ENCODE data around the gene CLEC10A. TPM values are rescaled to one million over a fixed set of nuclear protein-coding genes. Genes with fewer than 3 reads are reported as not detected.
"Not testable (repeated sequence)": the region's sequence is repeated elsewhere in the genome, so short reads cannot be mapped to it uniquely, and the experiment has no call there.

The CLEC10A gene
- total RNA-seq, 4 donors from 2014 or later: 1.5 to 3.5 TPM; not detected in 2

DNA sequence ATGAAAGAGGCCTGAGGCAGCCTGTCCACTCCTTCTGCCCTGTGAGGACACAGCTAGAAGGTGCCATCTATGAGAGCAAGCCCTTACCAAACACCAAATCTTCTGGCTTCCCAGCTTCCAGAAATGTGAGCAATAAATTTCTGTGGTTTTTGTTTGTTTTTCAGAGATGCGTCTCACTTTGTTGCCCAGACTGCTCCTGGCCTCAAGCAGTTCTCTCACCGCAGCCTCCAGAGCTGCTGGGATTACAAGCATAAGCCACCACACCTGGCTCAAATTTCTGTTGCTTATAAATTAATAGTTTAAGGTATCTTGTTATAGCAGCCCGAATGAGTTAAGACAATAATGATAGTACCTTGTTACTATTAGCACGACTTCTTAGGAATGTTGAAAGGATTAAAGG, 23.7 kb downstream of the CLEC10A start:
- intact Hi-C loops (cut with DNase I; ENCODE audit: low total_unique reads): loop anchor here (10.0 kb wide), 1 partner anchor 238 kb away; the partner anchor contains the start of gene YBX2
- no peak for DNase-seq
- no peaks in the 10 kb centered on the region for H3K9me3 ChIP-seq
- TF ChIP-seq, protein P1, sequence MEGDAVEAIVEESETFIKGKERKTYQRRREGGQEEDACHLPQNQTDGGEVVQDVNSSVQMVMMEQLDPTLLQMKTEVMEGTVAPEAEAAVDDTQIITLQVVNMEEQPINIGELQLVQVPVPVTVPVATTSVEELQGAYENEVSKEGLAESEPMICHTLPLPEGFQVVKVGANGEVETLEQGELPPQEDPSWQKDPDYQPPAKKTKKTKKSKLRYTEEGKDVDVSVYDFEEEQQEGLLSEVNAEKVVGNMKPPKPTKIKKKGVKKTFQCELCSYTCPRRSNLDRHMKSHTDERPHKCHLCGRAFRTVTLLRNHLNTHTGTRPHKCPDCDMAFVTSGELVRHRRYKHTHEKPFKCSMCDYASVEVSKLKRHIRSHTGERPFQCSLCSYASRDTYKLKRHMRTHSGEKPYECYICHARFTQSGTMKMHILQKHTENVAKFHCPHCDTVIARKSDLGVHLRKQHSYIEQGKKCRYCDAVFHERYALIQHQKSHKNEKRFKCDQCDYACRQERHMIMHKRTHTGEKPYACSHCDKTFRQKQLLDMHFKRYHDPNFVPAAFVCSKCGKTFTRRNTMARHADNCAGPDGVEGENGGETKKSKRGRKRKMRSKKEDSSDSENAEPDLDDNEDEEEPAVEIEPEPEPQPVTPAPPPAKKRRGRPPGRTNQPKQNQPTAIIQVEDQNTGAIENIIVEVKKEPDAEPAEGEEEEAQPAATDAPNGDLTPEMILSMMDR (IDR thresholded peaks at IDR 0.05): no peak
- TF ChIP-seq POLR2A (IDR thresholded peaks at IDR 0.05): no peak
- H3K27ac ChIP-seq: no peak overlapping the region
- H3K4me3 ChIP-seq: no peak overlapping the region
- H3K36me3 ChIP-seq: no peaks in the 10 kb centered on the region
- H3K4me1 ChIP-seq: no peaks in the 10 kb centered on the region
- H3K27me3 ChIP-seq: no peaks in the 10 kb centered on the region

DNA sequence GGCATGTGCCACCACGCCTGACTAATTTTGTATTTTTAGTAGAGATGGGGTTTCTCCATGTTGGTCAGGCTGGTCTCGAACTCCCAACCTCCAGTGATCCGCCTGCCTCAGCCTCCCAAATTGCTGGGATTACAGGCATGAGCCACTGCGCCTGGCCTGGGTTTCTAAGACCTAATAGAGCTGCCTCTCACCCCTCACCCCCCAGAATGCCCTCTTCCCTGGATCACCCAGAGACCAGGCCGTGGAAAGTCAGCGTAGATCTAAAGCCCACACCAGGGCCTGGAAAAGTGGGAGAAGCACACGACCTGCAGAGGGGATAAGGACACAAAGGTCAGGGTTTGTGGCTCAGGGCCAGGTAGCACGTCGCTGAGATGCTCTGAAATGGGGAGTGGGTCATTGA, 29.5 kb downstream of the CLEC10A start:
- not testable (repeated sequence) for H3K27ac ChIP-seq, H3K27me3 ChIP-seq, H3K4me1 ChIP-seq, H3K9me3 ChIP-seq, DNase-seq, H3K4me3 ChIP-seq, H3K36me3 ChIP-seq
- intact Hi-C loops (cut with DNase I; ENCODE audit: low total_unique reads): loop anchor here (5.0 to 10.0 kb wide), 2 partner anchors 92 to 244 kb away; partner anchors contain the start of gene YBX2

DNA sequence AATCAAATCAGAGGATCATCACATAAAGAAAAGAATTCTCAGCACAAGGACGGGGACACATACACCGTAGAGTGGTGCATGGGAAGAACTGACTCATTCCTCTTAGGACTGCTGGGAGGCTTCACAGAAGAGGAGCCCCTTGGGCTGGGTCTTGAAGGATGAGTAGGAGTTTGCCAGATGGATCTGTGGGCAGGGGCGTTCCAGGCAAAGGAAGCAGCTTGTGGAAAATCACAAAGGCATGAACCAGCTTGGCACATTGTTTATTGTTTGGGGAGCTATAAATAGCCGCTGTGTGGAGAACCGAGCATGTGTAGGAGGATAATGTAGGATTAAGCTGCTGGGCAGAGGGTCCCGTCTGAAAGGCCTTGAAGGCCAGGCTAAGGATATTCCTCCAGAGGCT, 31.1 kb downstream of the CLEC10A start:
- H3K4me3 ChIP-seq: no peak overlapping the region
- H3K27ac ChIP-seq: no peak overlapping the region
- no peaks in the 10 kb centered on the region for H3K27me3 ChIP-seq
- TF ChIP-seq, protein P1 (IDR thresholded peaks at IDR 0.05): no peak
- no peak for TF ChIP-seq POLR2A (IDR thresholded peaks at IDR 0.05)
- intact Hi-C loops (cut with DNase I; ENCODE audit: low total_unique reads): no loop called here
- H3K4me1 ChIP-seq: peaks cover 0 to under 1% of the 10 kb centered on the region in 2 donors
- no peaks in the 10 kb centered on the region for H3K9me3 ChIP-seq
- no peak for DNase-seq
- no peaks in the 10 kb centered on the region for H3K36me3 ChIP-seq

DNA sequence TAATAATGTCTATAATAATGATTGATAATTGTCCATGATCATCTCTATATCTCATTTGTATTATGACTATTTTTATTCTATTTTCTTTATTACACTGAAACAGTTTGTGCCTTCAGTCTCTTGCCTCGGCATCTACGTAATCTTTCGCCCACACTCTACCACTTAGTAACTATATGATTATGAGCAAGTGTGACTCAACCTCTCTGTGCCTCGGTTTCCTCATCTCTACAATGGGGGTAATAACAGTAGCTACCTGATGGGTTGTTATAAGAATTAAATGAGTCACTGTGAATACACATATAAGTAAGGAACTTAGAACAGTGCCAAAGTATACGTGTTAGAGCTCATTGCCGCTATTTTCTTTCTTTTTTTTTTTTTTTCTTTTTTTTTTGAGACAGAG, 32.5 kb downstream of the CLEC10A start:
- Histone ChIP-seq H3K36me3 (no peaks in the 10 kb centered on the region), H3K9me3 (no peaks in the 10 kb centered on the region), H3K27me3 (peaks cover 0 to 10% of the 10 kb centered on the region in 2 donors), H3K4me1 (peaks cover 0 to 13% of the 10 kb centered on the region in 2 donors), H3K27ac (no peak overlapping the region), H3K4me3 (no peak overlapping the region)
- DNase-seq: no peak
- intact Hi-C loops (cut with DNase I; ENCODE audit: low total_unique reads): no loop called here
- TF ChIP-seq, protein P1 (IDR thresholded peaks at IDR 0.05): no peak
- TF ChIP-seq POLR2A (IDR thresholded peaks at IDR 0.05): no peak

DNA sequence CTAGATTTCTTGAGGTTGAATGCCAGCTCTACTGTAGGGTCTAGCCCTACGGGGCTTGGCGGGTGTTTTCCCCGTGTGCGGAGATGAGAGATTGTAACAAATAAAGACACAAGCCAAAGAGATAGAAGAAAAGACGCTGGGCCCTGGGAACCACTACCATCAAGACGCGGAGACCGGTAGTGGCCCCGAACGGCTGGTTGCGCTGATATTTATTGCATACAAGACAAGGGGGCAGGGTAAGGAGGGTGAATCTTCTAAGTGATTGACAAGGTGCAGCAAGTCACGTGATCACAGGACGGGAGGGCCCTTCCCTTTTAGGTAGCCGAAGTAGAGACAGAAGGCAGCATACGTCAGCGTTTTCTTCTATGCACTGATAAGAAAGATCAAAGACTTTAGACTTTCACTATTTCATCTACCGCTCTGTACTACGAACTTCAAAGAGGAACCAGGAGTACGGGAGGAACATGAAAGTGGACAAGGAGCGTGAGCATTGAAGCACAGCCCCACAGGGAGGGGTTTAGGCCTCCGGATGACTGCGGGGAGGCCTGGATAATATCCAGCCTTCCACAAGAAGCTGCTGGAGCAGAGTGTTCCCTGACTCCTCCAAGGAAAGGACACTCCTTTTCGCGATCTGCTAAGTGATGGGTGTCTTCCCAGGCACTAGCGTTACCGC, 33.2 kb downstream of the CLEC10A start:
- intact Hi-C loops (cut with DNase I; ENCODE audit: low total_unique reads); H3K9me3 ChIP-seq; H3K36me3 ChIP-seq: not testable (repeated sequence)
- Histone ChIP-seq H3K27me3 (peaks cover 0 to 15% of the 10 kb centered on the region in 2 donors), H3K4me3 (peak overlapping the region; percentile 25 to 27), H3K27ac (peak overlapping the region; percentile 64 to 72), H3K4me1 (peaks cover 0 to 19% of the 10 kb centered on the region in 2 donors)
- DNase-seq: peak; percentile 58 to 66

DNA sequence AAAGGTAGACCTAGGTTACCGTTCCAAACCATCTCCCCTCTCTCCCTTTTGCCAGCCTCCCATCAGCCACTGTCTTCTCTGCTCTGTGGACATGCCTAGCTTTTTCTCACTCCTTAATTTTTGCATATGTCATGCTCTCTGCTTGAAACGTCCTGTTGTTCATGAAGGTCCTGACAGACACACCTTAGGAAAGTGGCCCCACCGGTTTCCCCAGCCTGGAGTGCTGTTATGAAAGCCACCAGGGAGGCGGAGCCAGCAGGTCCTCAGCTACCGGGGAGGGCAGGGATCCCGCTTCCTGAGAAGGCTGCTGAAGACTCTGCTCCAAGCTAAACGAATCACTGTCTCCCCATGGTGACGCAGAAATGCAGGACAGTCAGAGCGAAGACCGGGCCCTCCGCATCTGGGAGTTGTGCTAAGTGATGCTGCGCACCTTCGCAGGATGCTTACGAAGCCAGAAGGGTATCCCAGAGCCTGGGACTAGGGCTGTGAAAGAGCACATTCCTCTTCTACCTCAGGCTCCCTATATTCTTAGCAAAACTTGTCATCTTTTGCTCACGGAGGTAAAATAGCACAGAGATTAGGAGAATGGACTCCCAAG, 33.8 kb downstream of the CLEC10A start:
- Histone ChIP-seq H3K27me3 (peaks cover 0 to 15% of the 10 kb centered on the region in 2 donors), H3K4me3 (peak overlapping the region; percentile 25 to 27), H3K9me3 (no peaks in the 10 kb centered on the region), H3K27ac (peak overlapping the region; percentile 64 to 72), H3K4me1 (peaks cover 0 to 19% of the 10 kb centered on the region in 2 donors), H3K36me3 (no peaks in the 10 kb centered on the region)
- TF ChIP-seq, protein P1 (IDR thresholded peaks at IDR 0.05): peak in 1 of 4 experiments; percentile 14
- no peak for TF ChIP-seq POLR2A (IDR thresholded peaks at IDR 0.05)
- no peak for DNase-seq
- intact Hi-C loops (cut with DNase I; ENCODE audit: low total_unique reads): no loop called here
